NCI-H226 (cell line): ENCODE results near the gene C1orf232.

Experiments
- DNase-seq: peaks from one replicate; pipeline ENCODE4 v3.0.0-alpha.2; 2015

The C1orf232 gene

GRCh38 chr1:26155370-26156284 lies 13.1 kb downstream of the C1orf232 start:
- no peak for DNase-seq

- no peak for DNase-seq
These were observed 14.0 kb downstream of the C1orf232 start for GRCh38 chr1:26154750-26155149.

GRCh38 chr1:26153966-26154532 lies 14.7 kb downstream of the C1orf232 start:
- DNase-seq = no peak

GRCh38 chr1:26148887-26149286 lies 19.9 kb downstream of the C1orf232 start:
- no peak for DNase-seq

GRCh38 chr1:26145960-26146294 lies 22.8 kb downstream of the C1orf232 start:
- DNase-seq = no peak

- DNase-seq = peak; percentile 59
These were observed 23.5 kb downstream of the C1orf232 start for GRCh38 chr1:26145041-26145959.

- DNase-seq = no peak
These were observed 26.6 kb downstream of the C1orf232 start for GRCh38 chr1:26142159-26142558.

GRCh38 chr1:26138974-26139558 lies 29.7 kb downstream of the C1orf232 start:
- DNase-seq = no peak

GRCh38 chr1:26134466-26134865 lies 34.3 kb downstream of the C1orf232 start:
- no peak for DNase-seq

- DNase-seq = no peak
These were observed 36.0 kb downstream of the C1orf232 start for GRCh38 chr1:26132834-26133167.

GRCh38 chr1:26132128-26132833 lies 36.5 kb downstream of the C1orf232 start:
- no peak for DNase-seq

- no peak for DNase-seq
These were observed 38.1 kb downstream of the C1orf232 start for GRCh38 chr1:26130695-26131094.

GRCh38 chr1:26129778-26130177 lies 39.0 kb downstream of the C1orf232 start:
- DNase-seq = no peak

GRCh38 chr1:26127235-26128163 lies 41.3 kb downstream of the C1orf232 start:
- no peak for DNase-seq

GRCh38 chr1:26126321-26127084 lies 42.3 kb downstream of the C1orf232 start:
- DNase-seq = peak; percentile 93

- DNase-seq = no peak
These were observed 42.8 kb downstream of the C1orf232 start for GRCh38 chr1:26125946-26126320.

- DNase-seq = no peak
These were observed 43.4 kb downstream of the C1orf232 start for GRCh38 chr1:26125382-26125781.

GRCh38 chr1:26124418-26125331 lies 44.1 kb downstream of the C1orf232 start:
- DNase-seq = no peak
